Fibroblast of skin of right quadriceps (primary cell): ENCODE results near the gene MED12L.
"Not testable (repeated sequence)": the region's sequence is repeated elsewhere in the genome, so short reads cannot be mapped to it uniquely, and the experiment has no call there.

Source experiments
- DNase-seq: peaks from one replicate; pipeline ENCODE4 v3.0.0-alpha.2; 2013

MED12L gene

DNA sequence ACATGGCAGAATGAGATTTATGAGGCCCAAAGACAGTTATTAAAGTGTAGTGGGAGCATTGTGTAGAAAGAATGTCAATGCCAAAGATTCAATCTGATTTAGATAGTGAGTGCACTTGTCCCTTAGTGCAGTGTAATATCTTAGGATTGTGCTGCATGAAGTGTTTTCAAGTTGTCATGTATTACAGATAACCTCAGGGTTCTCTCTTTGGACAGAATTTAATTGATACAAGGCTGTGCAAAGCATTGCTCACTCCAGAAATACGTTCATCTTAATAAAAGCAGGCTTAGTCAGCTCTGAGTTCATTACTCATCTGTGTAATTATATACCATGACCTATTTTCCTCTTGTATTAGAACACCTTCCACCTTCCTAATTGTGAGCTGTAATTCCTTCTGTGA, 133.6 kb downstream of the MED12L start:
- DNase-seq: peak; percentile 92

DNA sequence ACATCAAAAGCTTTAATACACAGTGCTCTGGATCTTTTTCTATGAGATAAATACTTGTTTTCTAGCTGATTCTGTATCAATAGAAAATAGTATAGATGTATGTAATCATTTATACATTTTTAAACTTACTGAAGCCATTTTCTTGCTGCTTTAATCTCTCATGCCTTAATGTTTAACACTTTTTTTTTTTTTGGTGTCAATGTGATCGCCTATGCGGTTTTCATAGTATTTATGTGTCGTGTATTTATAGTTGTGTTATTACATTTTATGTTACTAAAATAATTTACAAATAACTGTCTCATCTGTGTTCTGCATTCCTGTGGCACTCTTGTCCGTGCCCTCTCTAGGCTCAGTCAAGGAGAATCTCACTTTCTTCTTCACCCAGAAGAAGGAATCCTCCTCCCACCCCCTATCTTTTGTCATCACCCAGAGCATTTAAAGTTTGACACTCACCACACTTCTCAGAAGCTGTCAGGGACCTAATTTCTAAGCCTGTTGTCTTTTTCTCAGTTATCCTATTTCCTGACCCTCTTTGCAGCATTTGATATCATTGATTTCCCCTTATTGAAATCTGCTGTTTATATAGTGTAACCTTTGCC, 138.9 kb downstream of the MED12L start:
- DNase-seq: peak; percentile 54

DNA sequence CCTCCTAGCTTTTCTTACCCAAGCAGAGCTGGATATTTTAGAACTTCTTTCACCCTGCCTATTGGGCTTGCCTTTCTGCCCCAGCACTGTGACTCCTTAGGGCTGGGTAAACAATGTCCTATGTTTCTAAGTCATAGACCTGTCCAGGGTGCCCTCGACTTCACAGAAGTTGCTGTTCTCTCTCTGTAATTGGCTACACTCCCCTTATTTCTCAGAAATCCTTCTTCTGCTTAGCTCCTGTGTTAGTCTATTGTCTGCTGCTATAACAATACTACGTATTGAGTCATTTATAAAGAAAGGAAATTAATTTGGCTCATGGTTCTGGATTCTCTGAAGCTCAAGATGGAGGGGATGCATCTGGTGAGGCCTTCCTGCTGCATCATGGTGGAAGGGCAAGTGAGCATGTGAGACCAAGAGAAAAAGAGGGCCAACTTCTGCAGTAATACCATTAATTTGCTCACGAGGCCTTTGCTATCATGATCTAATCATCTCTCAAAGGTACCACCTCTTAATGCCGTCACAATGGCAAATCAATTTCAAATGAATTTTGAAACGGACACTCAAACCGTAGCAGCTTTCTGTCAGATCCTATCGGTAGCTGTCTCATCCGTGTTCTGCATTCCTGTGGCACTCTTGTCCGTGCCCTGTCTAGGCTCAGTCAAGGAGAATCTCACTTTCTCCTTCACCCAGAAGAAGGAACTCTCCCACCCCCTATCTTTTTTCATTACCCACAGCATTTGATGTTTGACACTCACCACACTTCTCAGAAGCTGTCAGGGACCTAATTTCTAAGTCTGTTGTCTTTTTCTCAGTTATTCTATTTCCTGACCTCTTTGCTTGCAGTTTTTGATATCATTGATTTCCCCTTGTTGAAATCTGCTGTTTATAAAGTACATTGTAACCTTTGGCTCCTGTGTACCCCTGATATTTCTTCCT, 139.8 kb downstream of the MED12L start:
- DNase-seq: no peak

- peak; percentile 95 for DNase-seq
Measured at GRCh38 chr3:151226088-151226563, 140.7 kb downstream of the MED12L start.

DNA sequence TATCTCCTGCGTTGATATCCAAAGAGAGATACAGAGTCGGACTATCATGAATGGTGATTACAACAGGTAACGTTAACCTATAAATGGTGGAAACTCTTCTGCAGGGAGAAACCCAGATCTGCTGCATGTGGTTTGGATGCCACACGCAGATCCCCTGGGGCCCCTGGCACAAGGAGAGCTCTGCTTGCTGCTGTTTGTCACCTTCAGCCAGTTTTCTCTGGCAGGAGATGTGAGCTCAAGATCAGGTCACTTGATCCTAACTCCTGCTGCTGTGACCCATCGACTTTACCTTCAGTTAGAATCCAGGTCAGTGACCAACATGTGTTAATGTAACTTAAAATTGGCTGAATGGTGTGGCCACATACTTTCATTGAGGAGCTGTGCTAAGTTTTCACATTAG, 141.4 kb downstream of the MED12L start:
- DNase-seq: no peak

DNA sequence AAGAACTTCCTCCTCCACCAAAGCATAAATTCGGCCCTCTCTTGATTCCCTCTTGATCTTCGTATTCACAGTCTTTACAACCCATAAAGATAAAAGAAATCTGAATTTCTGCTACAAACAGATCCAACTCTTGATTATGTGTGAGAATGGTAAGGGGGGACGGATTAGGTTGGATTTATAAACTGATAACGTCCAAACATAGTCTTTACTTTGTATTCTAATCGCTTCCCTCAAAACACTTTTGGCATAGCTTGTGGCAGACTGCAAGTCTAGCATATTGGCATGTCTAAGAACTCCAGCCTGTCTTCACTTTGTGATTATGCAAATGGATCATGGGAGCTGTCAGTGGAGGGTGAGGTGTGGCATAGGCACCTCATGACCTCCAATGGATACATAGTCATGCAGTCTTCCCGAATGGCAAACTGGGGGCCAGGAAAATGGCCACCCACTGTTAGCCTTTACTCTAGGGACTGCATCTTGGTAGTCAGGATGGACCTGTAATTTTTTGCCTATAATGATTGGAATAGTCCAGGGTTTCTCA, 141.9 kb downstream of the MED12L start:
- no peak for DNase-seq

- peak; percentile 88 for DNase-seq
Measured at GRCh38 chr3:151227807-151228665, 142.6 kb downstream of the MED12L start.

DNA sequence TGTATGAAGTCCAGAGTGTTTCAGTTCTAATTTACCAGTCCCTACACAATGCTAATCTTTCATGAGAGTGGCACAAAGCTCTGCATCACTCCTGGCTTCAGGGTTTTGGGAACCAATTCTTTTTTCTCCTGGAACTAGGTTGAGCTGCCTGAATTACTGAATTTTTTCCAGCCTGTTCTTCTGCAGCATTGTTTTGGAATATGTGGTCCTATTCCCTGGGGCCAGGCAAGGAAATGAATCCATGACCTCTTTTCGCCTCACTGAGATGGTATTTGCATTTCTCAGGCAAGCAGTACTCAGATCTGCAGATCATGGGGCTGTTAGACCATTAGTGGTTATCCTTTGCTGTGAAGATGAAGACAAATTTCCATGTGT, 143.2 kb downstream of the MED12L start:
- DNase-seq: peak; percentile 84

DNA sequence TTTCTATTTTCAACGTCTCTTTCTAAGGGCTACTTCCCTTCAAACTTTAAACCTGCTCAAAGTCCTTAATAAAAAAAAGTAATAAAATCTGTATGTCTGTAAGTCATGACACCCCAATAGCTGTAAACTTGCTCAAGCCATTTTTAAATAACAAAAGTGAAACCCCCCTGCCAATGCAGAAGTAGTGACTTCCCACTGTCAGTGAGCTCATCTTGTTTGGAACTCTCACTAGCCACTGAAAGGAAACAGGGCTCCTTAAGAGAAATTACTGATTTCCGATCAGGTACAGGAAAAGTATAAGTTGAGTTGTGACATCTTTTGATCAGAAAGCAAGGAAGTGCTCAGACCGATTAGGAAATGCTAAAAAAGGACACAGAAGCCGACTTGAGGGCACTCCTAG, 145.2 kb downstream of the MED12L start:
- DNase-seq: no peak

GRCh38 chr3:151232403-151232802, 146.9 kb downstream of the MED12L start:
- DNase-seq: not testable (repeated sequence)

DNA sequence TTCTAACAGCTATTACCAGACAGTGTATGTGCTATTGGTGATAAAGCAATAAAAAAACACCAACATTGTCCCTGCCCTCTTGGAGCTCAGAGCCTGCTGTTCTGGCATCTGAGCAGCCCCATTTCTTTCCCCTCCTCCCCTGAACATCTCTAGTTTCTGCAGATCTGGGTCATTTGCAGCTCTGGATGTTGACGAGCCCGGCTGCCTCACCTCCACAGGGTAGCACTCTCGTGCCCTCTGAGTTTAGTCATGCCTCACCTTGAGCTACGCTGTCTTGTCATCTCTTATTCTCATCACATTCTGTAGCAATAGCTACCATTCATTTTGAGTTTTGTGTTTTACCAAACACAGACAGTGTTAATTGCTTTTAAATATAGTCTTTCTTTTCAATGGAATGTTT, 147.5 kb downstream of the MED12L start:
- DNase-seq: no peak

DNA sequence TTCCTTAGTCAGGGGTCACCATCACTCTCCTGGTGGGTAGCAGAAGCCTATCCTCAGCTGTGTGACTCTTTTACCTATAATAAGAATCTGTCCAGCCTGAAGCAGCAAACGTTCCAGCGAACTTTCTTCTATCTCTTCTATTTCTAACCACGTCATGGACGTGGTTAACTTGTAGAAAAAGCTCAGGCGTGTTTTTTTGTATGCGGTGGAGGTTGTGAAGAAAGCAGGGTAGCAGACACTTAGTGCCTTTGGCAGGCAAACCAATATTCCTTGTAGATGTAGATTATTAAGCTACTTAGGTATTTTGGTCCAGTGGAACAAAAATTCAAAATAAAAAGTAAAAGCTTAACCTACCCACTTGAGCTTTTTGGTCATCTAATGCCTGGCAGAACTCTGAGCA, 149.4 kb downstream of the MED12L start:
- DNase-seq: no peak

- no peak for DNase-seq
Measured at GRCh38 chr3:151236316-151236715, 150.9 kb downstream of the MED12L start.

GRCh38 chr3:151236736-151237135, 151.3 kb downstream of the MED12L start:
- peak; percentile 27 for DNase-seq

- DNase-seq: not testable (repeated sequence)
Measured at GRCh38 chr3:151242006-151242405, 156.5 kb downstream of the MED12L start.

DNA sequence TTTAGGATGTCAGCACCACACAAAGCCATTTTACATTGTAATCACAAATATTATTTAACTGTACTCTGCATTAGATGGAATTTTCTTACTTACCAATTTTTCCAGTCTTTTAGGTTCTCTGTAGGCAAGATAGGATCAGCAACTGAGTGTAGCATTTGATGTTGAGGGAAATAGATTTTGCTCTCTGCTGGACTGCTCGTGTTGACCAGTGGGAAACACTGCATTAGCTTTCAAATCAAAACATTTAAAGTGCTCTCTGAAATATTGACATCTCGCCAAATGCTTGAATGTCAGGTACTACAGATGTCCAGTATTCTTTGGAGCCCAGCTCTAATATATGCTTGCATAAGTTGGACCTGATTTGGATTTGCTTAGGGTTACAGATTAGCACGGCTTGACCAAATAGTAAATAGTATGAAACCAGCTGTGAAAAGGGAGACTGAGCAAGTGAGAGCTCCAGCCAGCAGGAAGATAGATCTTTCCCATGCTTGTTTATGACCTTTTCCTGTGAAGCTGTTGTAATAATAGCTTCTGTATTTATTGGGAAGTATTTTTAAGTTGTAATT, 163.4 kb downstream of the MED12L start:
- no peak for DNase-seq

DNA sequence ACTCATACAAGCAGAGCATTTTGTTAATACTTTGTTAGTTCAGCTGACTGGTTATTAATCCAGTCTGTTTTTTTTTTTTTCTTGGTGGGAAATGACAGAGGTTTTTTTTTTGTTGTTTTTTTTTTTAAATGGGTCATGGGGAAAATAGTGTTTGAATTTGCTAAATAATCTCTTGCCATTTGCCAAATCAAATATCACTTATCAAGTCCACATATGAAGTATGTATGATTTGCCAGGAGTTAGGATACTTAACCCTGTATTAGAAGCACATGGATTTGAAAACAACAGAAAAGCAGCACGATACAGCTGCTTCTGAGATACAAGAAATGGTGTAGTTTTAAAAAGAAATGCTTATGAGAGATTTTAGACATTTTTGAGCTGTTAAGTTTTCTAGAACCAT, 171.3 kb downstream of the MED12L start:
- DNase-seq: no peak

DNA sequence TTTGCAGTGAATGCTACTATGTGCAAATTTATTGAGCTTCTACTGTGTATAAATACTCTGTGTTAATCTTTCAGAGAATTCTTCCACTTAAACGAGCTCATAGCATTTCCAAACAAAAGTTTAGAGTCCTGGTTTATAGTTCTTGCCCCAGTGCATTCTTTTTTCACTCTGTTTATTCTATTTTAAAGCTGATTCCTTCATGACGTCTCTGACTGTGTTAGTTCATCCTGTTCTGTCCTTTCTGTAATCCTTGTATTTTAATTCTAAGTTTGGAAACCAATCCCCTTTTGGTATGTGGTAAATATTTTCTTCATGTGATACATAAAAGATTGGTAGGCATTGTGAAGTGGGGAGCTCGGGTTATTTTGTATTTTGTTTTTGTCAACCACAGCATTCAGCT, 174.2 kb downstream of the MED12L start:
- no peak for DNase-seq

GRCh38 chr3:151262871-151263525, 177.5 kb downstream of the MED12L start:
- peak; percentile 77 for DNase-seq

DNA sequence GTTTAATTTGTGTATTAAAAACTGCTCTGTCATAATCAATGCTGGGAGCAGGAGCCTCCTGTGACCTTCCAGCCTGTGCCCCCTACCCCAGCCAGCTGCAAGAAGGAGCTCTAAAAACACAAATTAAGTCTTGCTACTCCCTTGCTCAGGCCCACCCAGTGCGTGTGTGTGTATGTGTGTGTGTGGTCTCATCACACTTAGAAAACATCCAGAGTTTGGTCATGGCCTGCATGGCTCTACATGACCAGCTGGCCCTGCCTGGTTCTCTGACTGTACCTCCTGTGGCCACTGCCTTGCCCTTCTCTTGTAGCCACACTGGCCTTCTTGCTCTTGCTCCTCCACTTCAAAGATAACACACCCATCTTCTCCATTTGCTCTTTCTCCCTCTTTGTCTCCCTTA, 179.1 kb downstream of the MED12L start:
- no peak for DNase-seq

GRCh38 chr3:151265166-151265565, 179.7 kb downstream of the MED12L start:
- DNase-seq: no peak

GRCh38 chr3:151265866-151266265, 180.4 kb downstream of the MED12L start:
- no peak for DNase-seq
